Muscle of back (tissue), 11 donors: ENCODE results near the gene JDP2. TPM values are rescaled to one million over a fixed set of nuclear protein-coding genes. Genes with fewer than 3 reads are reported as not detected.

Experiments used
- DNase-seq, 3 donors: peaks; one replicate each; pipeline versions ENCODE4 v3.0.0 to v3.0.0-alpha.2; 2013
- polyA plus RNA-seq, 10 donors: library from polyadenylated mRNA; unstranded; fragments of 120-200 nt; gene quantifications; one replicate each; pipeline ENCODE4 v1.2.1, GENCODE V29; 2013; ENCODE audit not compliant: insufficient read length in 10 of 10

Gene JDP2
- polyA plus RNA-seq, 10 donors, result 41.2 to 65.0 (median 46.5) TPM

- peak in 1 of 3 donors; percentile 56 for DNase-seq
These were observed 6.5 kb downstream of the JDP2 start for GRCh38 chr14:75434138-75434889.

- DNase-seq, result no peak
These were observed 7.0 kb downstream of the JDP2 start for GRCh38 chr14:75434890-75435248.

GRCh38 chr14:75435473-75435872 is 7.7 kb downstream of the JDP2 start:
- DNase-seq, result no peak

GRCh38 chr14:75437201-75438143 is 9.7 kb downstream of the JDP2 start:
- DNase-seq, result no peak

- no peak for DNase-seq
These were observed 10.8 kb downstream of the JDP2 start for GRCh38 chr14:75438486-75439080.

GRCh38 chr14:75439989-75440388 is 12.2 kb downstream of the JDP2 start:
- DNase-seq, result no peak

GRCh38 chr14:75440733-75441477 is 13.1 kb downstream of the JDP2 start:
- peak in 1 of 3 donors; percentile 64 for DNase-seq

GRCh38 chr14:75441728-75442127 is 13.9 kb downstream of the JDP2 start:
- no peak for DNase-seq

GRCh38 chr14:75442166-75442565 is 14.3 kb downstream of the JDP2 start:
- DNase-seq, result no peak

- no peak for DNase-seq
These were observed 14.8 kb downstream of the JDP2 start for GRCh38 chr14:75442642-75443041.

GRCh38 chr14:75443203-75443969 is 15.6 kb downstream of the JDP2 start:
- DNase-seq, result no peak

GRCh38 chr14:75445236-75445635 is 17.4 kb downstream of the JDP2 start:
- DNase-seq, result no peak

GRCh38 chr14:75445963-75446362 is 18.1 kb downstream of the JDP2 start:
- DNase-seq, result no peak

- no peak for DNase-seq
These were observed 18.6 kb downstream of the JDP2 start for GRCh38 chr14:75446447-75446846.

- DNase-seq, result no peak
These were observed 20.4 kb downstream of the JDP2 start for GRCh38 chr14:75448209-75448608.

- DNase-seq, result no peak
These were observed 21.2 kb downstream of the JDP2 start for GRCh38 chr14:75449036-75449435.

GRCh38 chr14:75449696-75450095 is 21.9 kb downstream of the JDP2 start:
- no peak for DNase-seq

GRCh38 chr14:75450381-75451276 is 22.8 kb downstream of the JDP2 start:
- no peak for DNase-seq

GRCh38 chr14:75452324-75452723 is 24.5 kb downstream of the JDP2 start:
- DNase-seq, result no peak
